GM19351 (cell line): ENCODE data around the gene LRRC7.
"Not testable (repeated sequence)": the region's sequence is repeated elsewhere in the genome, so short reads cannot be mapped to it uniquely, and the experiment has no call there.

Source experiments
- ATAC-seq: cut with Tn5 transposase; IDR thresholded peaks from one replicate; pipeline ENCODE4 v1.9.1; 2021; ENCODE audit warnings: mild to moderate bottlenecking, moderate library complexity; ENCODE audit not compliant: unreplicated experiment

Gene LRRC7

GRCh38 chr1:69943030-69943429, 375.3 kb downstream of the LRRC7 start:
- ATAC-seq: no peak

- no peak for ATAC-seq
Measured at GRCh38 chr1:69946935-69947334, 379.2 kb downstream of the LRRC7 start.

DNA sequence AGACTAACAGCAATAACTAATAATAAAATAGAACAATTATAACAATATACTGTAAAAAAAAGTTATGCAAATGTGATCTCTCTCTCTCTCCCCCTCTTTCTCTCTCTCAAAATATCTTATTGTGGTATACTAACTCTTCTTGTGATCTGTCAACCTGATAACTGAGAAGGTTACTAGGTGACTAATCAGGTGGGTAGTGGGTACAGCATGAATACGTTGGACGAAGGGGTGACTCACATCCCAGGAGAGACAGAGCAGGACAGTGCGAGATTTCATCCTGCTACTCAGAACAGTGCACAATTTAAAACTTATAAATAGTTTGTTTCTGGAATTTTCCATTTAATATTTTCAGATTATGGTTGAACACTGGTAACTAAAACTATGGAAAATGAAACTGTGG, 380.1 kb downstream of the LRRC7 start:
- no peak for ATAC-seq

DNA sequence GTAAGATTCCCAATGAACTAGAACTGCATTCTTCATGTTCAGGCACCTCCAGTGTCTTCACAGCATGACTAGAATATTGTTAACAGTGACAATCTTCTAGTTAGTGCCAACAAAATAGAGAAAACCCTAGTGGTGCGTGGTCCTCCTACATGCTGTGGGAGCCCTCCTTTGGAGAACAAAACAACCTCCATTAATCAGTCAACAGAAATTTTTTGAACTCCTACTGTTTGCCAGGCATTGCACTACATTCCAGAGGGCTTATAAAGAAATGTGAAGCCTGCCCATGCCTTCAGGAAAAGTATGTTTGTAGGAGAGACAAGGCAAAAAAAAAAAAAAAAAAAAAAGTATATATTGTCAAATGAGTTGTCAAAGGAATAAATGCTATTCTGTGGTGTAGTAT, 385.0 kb downstream of the LRRC7 start:
- no peak for ATAC-seq

GRCh38 chr1:69962452-69962851, 394.7 kb downstream of the LRRC7 start:
- not testable (repeated sequence) for ATAC-seq

GRCh38 chr1:69967245-69967766, 399.6 kb downstream of the LRRC7 start:
- no peak for ATAC-seq

GRCh38 chr1:69976896-69977295, 409.2 kb downstream of the LRRC7 start:
- no peak for ATAC-seq

DNA sequence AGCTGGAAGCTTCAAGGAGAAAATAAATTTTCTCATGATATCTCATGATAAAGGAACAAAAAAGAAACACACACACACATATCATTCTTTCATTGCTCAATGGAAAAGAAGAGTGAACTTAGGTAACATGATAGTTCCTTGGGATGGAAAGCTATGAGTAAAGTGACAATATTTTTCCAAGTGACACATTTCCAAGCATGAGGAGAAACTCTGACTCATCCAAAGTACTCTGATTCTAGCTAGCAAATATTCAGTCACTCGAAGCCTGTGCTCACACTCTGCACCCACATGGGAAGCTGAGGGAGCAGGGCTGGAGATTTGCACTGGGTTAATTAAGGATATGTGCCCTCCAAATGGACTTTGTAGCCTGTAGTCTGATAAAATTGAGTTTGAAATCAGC, 415.3 kb downstream of the LRRC7 start:
- ATAC-seq: no peak

DNA sequence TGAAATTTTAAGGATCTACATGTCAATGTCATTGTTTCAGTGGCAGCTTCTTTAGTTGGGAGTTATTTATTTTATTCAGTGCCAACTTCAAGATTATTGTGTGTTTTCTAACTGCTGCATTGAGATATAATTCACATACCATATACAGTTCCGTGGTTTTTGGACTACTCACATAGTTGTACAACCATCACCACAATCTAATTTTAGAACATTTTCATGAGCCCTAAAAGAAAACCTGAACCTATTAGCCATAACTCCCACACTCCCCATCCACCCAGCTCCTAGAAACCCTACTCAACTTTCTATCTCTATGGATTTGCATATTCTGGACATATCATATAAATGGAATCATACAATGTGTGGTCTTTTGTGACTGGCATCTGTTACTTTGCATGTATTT, 417.7 kb downstream of the LRRC7 start:
- ATAC-seq: no peak

- ATAC-seq: no peak
Measured at GRCh38 chr1:69985901-69986439, 418.2 kb downstream of the LRRC7 start.

- ATAC-seq: no peak
Measured at GRCh38 chr1:69987881-69988280, 420.2 kb downstream of the LRRC7 start.

DNA sequence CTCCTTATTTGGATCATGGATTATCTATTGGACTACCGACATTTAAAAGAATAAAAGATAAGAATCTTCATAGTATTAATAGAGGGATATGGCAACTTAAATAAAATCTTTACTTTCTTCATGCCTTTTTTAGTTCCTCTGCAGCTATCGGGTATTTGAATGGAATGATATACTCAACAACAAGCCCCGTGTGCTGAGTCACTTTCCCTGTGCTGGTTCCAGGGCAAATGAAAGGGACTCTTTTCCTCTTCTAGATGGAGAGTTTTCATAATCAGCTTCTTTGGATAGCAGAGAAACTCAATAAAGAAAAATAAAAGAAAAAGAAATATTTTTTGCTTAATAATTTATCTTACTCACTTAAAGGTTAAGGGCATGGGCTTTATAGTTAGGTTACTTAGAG, 423.9 kb downstream of the LRRC7 start:
- ATAC-seq: no peak

DNA sequence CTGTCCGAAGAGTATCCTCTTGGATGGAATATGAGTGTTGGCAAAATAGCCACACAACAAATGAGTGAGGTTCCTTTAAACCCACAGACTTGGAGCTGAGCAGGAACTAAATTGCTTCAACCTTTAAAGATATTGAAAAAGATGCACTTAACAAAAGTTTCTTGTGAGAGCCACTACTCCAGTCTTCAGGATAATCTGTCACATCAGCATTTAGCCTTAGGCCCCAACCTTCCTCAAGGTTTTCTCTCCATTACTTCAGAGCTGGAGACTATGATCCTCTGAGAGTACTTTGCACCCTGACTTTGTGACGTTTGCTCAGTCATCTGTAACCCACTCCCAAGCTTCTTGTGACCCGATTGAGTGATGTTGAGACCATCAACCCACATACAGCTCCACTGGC, 424.9 kb downstream of the LRRC7 start:
- no peak for ATAC-seq

DNA sequence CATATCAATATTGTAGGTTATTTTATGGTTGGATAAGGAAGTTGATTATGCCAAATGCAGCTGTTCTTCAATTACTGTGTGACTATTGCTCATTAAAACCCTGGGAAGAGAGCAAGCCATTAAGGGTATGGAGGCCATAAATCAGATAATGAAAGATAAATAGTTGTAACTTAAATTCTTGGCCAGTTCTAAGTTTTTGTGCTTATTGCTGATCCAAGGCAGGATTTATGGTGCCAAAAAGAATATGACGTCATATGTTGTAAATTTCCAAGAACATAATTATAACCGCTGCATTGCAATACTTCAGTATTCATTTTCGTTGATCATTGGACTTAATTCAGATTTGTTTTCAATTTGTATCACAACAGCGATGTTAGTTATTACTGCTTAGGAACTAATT, 426.1 kb downstream of the LRRC7 start:
- ATAC-seq: no peak

- no peak for ATAC-seq
Measured at GRCh38 chr1:69994241-69994640, 426.5 kb downstream of the LRRC7 start.

GRCh38 chr1:69998847-69999246, 431.1 kb downstream of the LRRC7 start:
- no peak for ATAC-seq

DNA sequence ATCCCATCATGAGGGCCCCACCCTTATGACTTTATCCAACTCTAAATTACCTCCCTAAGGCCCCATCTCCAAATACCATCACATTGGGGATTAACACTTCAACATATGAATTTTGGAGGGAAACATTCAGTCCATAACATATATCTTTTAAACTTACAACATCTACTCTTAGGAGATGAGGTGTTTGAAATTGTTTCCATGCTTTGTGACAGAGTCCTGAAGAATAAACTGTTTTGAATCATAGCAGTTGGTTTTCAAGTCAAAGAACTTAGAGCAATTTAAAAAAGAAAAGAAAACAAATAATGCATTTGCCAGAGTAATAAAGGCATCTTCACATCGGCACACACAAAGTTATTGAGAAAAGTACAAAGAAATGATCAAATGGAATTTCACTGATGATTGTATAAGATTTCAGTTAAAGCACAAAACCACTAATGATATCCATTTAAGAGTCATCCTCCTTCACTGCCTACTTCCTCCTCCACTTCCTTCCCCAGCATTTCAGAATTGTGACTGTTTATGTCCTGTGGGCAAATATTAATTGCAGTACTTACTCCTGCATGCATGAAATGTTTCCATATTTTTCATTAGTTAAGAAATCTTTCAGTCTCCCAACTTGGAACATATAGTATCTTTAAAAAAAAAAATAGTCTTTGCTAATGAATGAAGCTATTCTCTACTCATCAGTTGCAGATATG, 435.6 kb downstream of the LRRC7 start:
- no peak for ATAC-seq

DNA sequence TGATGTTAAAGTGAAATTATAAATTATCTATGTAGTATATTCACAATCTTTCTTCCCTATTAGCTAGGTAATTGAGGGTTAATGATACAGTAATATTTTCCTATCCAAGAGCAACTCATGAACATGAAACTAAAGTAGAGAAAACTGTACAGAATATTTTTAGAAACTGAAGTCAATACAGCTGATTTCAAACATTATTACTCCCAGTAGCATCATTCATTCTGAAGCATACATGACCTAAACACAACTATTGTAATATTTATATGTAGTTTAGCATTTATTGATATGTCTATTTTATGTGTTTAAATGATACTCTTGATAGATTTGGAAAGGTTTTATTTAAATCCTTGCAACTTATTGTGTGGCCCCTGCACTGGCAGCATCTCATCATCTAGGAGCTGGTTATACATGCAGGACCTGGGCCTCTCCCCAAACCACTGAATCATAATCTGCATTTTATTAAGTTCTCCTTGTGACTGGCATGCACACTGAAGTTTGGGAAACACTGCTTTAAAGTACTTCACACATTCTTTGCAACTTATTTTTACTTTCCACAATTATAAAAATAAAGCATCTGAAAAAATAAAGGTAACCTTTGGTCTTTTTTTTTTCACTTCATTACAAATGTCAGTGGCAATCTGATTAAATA, 437.8 kb downstream of the LRRC7 start:
- ATAC-seq: no peak

DNA sequence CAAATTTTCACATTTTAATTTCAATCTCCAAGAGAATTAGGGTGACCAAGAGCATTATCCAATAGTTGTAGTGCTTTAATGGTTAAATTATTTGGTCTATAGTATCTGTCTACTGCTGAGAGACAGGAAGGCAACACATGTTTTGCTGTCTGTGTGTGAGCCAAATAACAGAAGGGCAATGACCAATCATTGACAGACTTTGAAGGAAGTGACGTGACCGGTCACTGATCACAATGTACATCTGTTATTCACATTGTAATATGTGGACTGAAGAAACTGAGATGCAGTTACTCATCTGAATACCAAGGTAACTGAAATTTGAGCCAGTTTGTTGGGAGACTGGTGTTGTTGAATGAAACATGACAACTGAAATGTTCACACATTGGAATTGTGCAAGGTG, 440.9 kb downstream of the LRRC7 start:
- no peak for ATAC-seq

DNA sequence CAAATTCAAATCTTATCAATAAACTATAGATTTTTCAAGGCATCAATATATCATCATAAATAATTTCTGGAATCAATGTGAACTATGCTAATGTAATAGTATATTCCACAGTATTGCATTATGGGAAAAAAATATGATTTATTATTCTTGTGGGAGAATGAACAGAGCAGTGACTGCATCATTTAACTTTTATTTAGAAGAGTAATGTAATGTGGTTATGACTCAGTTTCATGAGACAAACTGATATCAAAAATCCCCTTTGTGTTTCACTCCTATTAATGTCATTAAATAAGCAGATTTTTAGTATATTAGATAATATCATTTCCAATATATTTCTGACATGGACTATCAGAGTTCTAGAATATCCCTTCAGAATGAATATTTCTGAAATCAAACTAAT, 450.0 kb downstream of the LRRC7 start:
- no peak for ATAC-seq

- no peak for ATAC-seq
Measured at GRCh38 chr1:70024272-70024671, 456.6 kb downstream of the LRRC7 start.

- no peak for ATAC-seq
Measured at GRCh38 chr1:70025052-70025451, 457.3 kb downstream of the LRRC7 start.
